ENCODE results near the gene ACTL7A. TPM values are rescaled to one million over a fixed set of nuclear protein-coding genes. Genes with fewer than 3 reads are reported as not detected.
"Not testable (repeated sequence)": the region's sequence is repeated elsewhere in the genome, so short reads cannot be mapped to it uniquely, and the experiment has no call there.

Gene ACTL7A, protein sequence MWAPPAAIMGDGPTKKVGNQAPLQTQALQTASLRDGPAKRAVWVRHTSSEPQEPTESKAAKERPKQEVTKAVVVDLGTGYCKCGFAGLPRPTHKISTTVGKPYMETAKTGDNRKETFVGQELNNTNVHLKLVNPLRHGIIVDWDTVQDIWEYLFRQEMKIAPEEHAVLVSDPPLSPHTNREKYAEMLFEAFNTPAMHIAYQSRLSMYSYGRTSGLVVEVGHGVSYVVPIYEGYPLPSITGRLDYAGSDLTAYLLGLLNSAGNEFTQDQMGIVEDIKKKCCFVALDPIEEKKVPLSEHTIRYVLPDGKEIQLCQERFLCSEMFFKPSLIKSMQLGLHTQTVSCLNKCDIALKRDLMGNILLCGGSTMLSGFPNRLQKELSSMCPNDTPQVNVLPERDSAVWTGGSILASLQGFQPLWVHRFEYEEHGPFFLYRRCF
- total RNA-seq (2014; rRNA removed; shearing (Covaris generic)) = not detected in 2 replicates

DNA sequence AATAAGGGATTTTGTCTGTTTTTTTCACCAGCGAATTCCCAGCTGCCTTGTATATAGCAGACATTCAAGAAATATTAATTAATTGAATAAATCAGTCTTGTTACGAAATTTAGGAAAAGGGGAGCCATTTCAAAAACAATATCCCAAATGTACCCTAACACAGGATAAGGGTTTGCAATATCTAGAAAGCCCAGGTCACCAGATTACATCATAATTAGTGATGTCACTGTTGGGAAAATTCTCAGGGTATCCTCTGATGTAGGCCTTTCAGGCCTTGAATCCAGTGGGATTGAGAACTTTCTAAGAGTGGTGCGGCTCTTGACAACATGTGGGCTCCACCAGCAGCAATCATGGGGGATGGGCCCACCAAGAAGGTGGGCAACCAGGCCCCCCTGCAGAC is at the start of gene ACTL7A:
TSS of gene ACTL7A (plus strand) at position 270 of the 400 bp plus-strand sequence. CDS start at position 327, 57 bp downstream.
- DNase-seq (ENCODE audit: low spot score) = no peak

GRCh38 chr9:108812396-108813025 is 49.6 kb upstream of the ACTL7A start:
- DNase-seq (ENCODE audit: low spot score) = no peak

DNA sequence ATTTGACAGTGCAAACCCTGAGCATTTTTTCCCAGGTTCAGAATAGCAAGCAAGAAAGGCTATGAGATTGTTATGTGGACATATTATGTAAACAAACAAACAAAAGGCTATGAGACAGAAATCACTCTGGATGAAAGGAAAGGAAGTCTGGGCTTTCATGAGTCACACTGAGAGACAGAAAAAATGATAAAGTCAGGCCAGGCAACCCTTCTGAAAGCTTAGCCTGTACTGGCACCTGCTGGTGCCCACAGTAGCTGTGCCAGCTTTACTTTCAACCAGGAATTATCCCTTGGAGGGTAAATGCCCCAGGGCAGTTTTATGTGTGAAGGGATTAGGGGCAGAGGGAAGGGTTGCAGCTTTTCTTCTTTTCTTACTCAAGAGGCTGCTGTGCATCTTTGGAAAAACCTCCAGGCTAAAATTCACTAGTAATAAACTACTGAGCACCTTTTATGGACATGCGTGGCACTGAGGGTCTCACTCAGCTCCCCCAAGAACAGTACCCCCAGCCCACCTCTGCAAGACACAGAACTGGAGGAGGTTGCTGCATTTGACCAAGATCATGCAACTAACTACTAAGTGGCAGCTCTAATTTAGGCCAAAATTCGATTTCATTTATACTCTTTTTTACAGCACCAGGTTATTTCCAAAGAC is 48.0 kb upstream of the ACTL7A start:
- peak; percentile 86 for DNase-seq (ENCODE audit: low spot score)

- DNase-seq (ENCODE audit: low spot score) = no peak
Measured at GRCh38 chr9:108815156-108815555, 46.9 kb upstream of the ACTL7A start.

- DNase-seq (ENCODE audit: low spot score) = no peak
Measured at GRCh38 chr9:108816037-108816436, 46.0 kb upstream of the ACTL7A start.

- DNase-seq (ENCODE audit: low spot score) = no peak
Measured at GRCh38 chr9:108823829-108824228, 38.2 kb upstream of the ACTL7A start.

DNA sequence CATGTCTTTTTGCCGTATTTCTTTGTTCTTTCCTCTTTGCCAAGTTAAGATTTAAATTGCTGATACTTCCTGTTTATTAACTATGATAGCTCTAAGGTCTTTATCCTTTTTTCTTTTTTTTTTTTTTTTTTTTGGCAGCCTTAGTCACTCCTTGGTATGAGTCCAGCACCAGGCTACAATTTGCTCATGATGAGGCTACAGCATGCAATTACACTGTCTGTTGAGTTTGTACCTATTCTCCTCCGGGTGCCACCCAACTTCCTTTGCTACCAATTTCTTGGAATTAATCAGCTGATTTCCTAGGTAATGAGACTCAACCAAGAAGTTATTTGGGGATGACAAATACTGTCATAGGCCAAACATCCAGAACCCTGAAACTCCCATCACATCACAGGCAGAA is 31.8 kb upstream of the ACTL7A start:
- DNase-seq (ENCODE audit: low spot score) = no peak

GRCh38 chr9:108831496-108832178 is 30.4 kb upstream of the ACTL7A start:
- DNase-seq (ENCODE audit: low spot score) = no peak

DNA sequence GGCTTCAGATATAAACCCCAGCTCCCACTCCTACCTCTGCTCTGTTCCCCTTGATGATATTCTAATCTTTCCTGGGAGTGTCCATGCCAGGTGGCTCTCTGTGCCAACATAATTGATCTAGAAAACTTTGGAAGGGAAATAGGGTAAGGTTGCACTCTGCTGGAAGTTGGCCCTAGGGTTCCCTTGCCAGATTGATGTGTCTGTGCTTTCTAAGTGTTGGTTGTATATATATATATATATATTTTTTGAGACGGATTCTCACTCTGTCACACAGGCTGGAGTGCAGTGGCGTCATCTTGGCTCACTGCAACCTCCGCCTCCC is 29.9 kb upstream of the ACTL7A start:
- no peak for DNase-seq (ENCODE audit: low spot score)

DNA sequence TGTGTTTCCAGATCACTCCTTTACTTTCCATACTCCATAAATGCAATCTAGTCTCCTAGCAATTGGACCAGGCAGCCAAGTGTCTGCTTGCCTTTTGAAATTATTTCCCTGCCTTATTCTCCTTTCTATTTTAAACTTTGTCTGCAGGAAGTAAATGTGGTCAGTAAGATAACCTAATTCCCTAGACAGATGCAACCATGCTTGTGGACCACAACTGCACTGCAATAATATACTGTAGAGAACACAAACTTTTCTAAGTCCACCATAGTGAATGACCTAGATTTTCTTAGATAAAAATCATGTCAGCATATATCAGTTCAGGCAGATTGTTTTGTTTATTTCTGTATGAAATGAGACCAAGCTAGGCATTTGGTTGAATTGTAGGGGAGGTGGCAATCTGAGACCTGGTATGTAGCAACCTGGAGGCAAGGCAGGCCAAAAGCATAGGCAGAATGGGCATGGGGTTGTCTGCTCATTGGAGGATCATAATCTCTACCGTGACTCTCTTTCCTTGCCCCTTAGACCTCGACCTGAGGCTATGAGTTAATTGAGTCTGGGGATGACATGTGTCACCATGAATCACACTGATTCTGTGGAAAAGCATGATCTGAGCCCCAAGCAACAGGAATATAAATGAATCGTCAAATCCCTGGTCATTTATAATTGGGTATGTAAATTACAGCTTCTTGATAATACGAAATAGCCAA is 27.0 kb upstream of the ACTL7A start:
- no peak for DNase-seq (ENCODE audit: low spot score)

DNA sequence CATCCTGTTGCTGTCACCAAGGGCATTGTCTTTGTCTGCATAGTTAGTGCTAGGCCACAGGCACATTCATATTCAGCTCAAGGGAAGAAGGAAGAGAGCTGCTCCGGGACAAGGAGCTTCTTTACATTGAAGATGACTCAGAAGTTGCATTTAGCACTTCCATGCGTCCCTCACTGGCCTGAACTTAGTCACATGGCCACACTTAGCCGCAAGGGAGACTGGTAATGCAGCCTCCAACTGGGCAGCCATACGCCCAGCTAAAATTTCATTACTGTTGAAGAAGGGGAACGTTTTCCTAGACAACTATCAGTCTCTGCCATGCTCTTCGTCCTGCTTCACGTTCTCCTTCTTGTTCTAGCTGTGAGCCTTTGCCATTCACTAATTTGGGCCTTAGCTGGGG is 26.2 kb upstream of the ACTL7A start:
- no peak for DNase-seq (ENCODE audit: low spot score)

DNA sequence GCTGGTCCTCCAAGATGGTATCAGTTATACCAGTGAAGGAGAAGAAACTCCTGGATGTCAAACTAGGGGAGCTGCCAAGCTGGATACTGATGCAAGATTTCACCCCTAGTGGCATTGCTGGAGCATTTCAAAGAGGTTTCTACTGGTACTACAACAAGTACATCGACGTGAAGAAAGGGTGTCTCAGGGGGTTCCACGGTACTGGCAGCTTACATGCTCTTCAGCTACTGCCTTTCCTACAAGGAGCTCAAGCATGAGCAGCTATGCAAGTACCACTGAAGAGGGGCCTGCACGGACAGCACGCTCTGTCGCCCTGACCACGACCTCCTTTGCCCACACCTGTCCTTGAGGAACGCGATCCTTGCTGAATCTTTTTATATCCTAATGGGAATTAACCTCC is 25.7 kb upstream of the ACTL7A start:
- DNase-seq (ENCODE audit: low spot score) = no peak

GRCh38 chr9:108836781-108837180 is 25.3 kb upstream of the ACTL7A start:
- peak; percentile 21 for DNase-seq (ENCODE audit: low spot score)

- peak; percentile 32 for DNase-seq (ENCODE audit: low spot score)
Measured at GRCh38 chr9:108837530-108837929, 24.5 kb upstream of the ACTL7A start.

DNA sequence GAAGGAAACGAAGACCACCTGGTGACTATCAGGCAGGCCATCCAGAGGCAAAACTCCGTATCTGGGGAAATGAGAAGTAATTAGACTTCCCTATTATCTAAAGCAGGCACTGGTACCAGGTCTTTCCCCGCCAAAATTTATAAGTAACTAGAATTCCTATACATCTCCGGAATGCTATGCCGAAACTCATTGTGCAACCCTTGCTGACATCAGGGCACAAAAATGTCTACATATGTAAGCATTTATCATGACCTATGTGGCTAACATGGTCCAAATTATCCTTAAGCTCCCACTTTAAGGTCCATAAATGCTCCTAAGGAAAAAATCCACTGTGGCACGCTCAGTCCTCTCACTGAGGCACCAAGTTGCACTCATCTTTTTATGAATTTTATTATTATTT is 24.0 kb upstream of the ACTL7A start:
- DNase-seq (ENCODE audit: low spot score) = no peak

- not testable (repeated sequence) for DNase-seq (ENCODE audit: low spot score)
Measured at GRCh38 chr9:108839561-108839960, 22.5 kb upstream of the ACTL7A start.

DNA sequence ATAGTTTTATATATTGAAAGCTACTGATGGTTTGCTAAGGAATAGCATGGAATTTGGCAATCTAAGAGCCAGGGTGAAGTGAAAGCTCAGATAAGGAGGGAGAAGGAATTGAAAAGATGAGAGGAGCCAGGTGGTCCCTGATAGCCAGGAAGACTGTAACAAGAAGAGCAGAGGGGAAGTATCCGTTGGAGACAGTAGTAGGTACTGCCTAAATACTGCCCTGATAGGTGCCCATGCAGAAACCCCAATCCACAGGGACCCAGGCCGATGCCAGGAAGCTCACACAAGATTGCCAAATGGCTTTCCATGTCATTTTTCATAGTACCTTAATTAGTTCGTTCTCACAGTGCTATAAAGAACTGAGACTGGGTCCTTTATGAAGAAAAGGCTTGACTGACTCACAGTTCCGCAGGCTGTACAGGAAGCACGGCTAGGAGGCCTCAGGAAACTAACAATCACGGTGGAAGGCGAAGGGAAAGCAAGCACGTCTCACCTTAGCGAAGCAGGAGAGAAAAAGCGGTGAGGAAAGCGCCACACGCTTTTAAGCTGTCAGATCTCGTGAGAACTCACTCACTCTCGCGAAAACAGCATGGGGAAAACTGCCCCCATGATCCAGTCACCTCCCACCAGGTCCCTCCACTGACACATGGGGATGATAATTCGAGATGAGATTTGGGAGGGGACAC is 19.3 kb upstream of the ACTL7A start:
- DNase-seq (ENCODE audit: low spot score) = no peak

DNA sequence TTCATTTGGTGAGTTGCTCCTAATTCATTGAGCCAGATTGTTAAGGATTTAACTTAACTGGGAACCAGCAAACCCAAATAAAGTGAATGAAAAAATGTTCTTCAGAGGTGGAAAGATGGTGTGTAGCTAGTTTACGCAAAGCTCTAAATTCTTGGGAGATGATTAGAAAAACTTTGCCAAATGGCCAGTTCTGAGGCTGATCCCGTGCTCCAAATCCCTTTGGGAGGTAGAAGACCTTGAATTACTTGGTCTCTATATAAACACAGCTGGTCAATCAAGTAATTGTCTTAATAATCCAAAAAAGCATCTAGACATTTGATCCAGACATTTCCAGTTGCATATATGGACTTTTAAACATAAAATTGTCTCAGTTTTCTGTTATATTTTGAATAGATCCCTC is 17.7 kb upstream of the ACTL7A start:
- DNase-seq (ENCODE audit: low spot score) = no peak

DNA sequence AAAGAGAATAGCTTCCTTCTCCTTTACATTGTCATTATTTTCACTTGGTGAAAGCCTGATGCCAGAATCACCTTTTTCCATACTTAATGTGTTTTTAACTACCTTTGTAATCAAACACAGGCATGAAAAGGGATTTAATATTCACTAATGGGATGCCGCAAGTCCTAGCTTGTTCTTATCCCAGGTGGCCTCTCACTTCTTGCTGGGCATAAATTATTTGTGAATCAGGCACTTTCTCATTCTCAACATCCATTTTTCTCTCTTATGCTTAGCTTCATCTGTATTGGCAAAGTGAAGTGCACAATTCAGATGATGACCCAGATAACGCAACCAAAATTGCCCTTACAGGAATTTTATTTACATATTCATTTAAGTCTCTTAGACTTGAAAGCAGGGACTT is 17.2 kb upstream of the ACTL7A start:
- no peak for DNase-seq (ENCODE audit: low spot score)

GRCh38 chr9:108845507-108845906 is 16.6 kb upstream of the ACTL7A start:
- DNase-seq (ENCODE audit: low spot score) = no peak

- no peak for DNase-seq (ENCODE audit: low spot score)
Measured at GRCh38 chr9:108845947-108846346, 16.1 kb upstream of the ACTL7A start.
